Lung (tissue), 12 donors: ENCODE measurements around the gene CEMIP. TPM values are rescaled to one million over a fixed set of nuclear protein-coding genes. Genes with fewer than 3 reads are reported as not detected.
A peak's percentile ranks its signal among the peaks of the same experiment; 100 is the strongest.
"Not testable (repeated sequence)": the region's sequence is repeated elsewhere in the genome, so short reads cannot be mapped to it uniquely, and the experiment has no call there.

Experiments used
- ATAC-seq: fragments of 200-7000 bp; cut with Tn5 transposase; one replicate; pipeline ENCODE4 v1.9.1; 2020; ENCODE audit warnings: moderate number of reproducible peaks; ENCODE audit not compliant: insufficient read depth, low FRiP score
- DNase-seq, 3 donors: peaks; one replicate each; pipeline ENCODE4 v3.0.0-alpha.2; 2013 to 2017
- H3K27ac ChIP-seq, 2 donors: one replicate each; pipeline ENCODE4 v1.5.1; 2013; ENCODE audit warnings: mild to moderate bottlenecking in 2 of 2, moderate library complexity in 2 of 2, control low read depth in 1 of 2, inconsistent platforms in 1 of 2, low read depth in 1 of 2, low read length in 1 of 2
- H3K27me3 ChIP-seq, 3 donors: one replicate each; pipeline ENCODE4 v1.5.1; 2013; ENCODE audit warnings: low read length in 2 of 3; ENCODE audit not compliant: control insufficient read depth in 3 of 3, insufficient read depth in 3 of 3
- H3K36me3 ChIP-seq, 4 donors: one replicate each; pipeline ENCODE4 v1.5.1; 2013; ENCODE audit warnings: low read length in 4 of 4, mild to moderate bottlenecking in 1 of 4, moderate library complexity in 1 of 4; ENCODE audit not compliant: control insufficient read depth in 4 of 4, insufficient read depth in 4 of 4
- H3K4me1 ChIP-seq, 5 donors: one replicate each; pipeline ENCODE4 v1.5.1; 2013; ENCODE audit warnings: low read length in 5 of 5, mild to moderate bottlenecking in 2 of 5, moderate library complexity in 1 of 5; ENCODE audit not compliant: control insufficient read depth in 5 of 5, insufficient read depth in 5 of 5
- H3K4me3 ChIP-seq: one replicate; pipeline ENCODE4 v1.5.1; 2013; ENCODE audit warnings: mild to moderate bottlenecking, control low read depth, moderate library complexity
- H3K9ac ChIP-seq, 2 donors: one replicate each; pipeline ENCODE4 v1.5.1; 2013; ENCODE audit warnings: low read length in 2 of 2, control low read depth in 1 of 2; ENCODE audit not compliant: insufficient read depth in 1 of 2
- H3K9me3 ChIP-seq, 4 donors: one replicate each; pipeline ENCODE4 v1.5.1; 2013; ENCODE audit warnings: low read length in 3 of 4, mild to moderate bottlenecking in 1 of 4, moderate library complexity in 1 of 4; ENCODE audit not compliant: control insufficient read depth in 4 of 4, insufficient read depth in 3 of 4
- WGBS, 2 donors: extraction: QIAGEN DNeasy Blood & Tissue Kit; methylation state at CpG; one replicate each; pipeline ENCODE4 v1.1.7; 2013; 5-methylcytosine and 5-hydroxymethylcytosine counted together
- polyA plus RNA-seq, 2 donors: library from polyadenylated mRNA; stranded (reverse); fragments of 200-250 nt; gene quantifications; one replicate each; pipeline ENCODE4 v1.2.1, GENCODE V29; 2013
- total RNA-seq, 2 donors: library from RNA; depleted of rRNA in 1 of 2; stranded (reverse); fragments of >200 nt in 1 of 2; gene quantifications; one replicate each; pipeline ENCODE4 v1.2.1, GENCODE V29; 2014 to 2021
- TF ChIP-seq, protein P1 (sequence below): IDR thresholded peaks from 2 replicates; pipeline ENCODE4 v1.5.1; 2012; ENCODE audit warnings: mild to moderate bottlenecking; ENCODE audit errors: control extremely low read depth, extremely low read depth
- donor health status: control.
- donor health status: control.
- donor health status: Bipolar disorder and iron deficiency.
- donor health status: healthy.
- donor health status: DM: yes; HTN: yes; CAD: no.

The CEMIP gene
- total and polyA plus RNA-seq, 4 donors = 1.9 to 32.0 (median 3.9) TPM

GRCh38 chr15:80953953-80954778 lies 175.0 kb downstream of the CEMIP start:
- Histone ChIP-seq H3K9me3 (no peaks in the 10 kb centered on the region), H3K9ac (no peak overlapping the region), H3K27ac (no peak overlapping the region), H3K27me3 (no peaks in the 10 kb centered on the region), H3K36me3 (peaks cover 0 to 26% (median 13%) of the 10 kb centered on the region in 4 donors), H3K4me3 (no peak overlapping the region), H3K4me1 (peaks cover 0 to 3% (median 0%) of the 10 kb centered on the region in 5 donors)
- DNase-seq (no peak), ATAC-seq (no peak)
- WGBS, 2 donors = 96 to 98% methylated on average over 9 of the region's 9 CpGs
- TF ChIP-seq, protein P1, sequence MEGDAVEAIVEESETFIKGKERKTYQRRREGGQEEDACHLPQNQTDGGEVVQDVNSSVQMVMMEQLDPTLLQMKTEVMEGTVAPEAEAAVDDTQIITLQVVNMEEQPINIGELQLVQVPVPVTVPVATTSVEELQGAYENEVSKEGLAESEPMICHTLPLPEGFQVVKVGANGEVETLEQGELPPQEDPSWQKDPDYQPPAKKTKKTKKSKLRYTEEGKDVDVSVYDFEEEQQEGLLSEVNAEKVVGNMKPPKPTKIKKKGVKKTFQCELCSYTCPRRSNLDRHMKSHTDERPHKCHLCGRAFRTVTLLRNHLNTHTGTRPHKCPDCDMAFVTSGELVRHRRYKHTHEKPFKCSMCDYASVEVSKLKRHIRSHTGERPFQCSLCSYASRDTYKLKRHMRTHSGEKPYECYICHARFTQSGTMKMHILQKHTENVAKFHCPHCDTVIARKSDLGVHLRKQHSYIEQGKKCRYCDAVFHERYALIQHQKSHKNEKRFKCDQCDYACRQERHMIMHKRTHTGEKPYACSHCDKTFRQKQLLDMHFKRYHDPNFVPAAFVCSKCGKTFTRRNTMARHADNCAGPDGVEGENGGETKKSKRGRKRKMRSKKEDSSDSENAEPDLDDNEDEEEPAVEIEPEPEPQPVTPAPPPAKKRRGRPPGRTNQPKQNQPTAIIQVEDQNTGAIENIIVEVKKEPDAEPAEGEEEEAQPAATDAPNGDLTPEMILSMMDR = no peak

DNA sequence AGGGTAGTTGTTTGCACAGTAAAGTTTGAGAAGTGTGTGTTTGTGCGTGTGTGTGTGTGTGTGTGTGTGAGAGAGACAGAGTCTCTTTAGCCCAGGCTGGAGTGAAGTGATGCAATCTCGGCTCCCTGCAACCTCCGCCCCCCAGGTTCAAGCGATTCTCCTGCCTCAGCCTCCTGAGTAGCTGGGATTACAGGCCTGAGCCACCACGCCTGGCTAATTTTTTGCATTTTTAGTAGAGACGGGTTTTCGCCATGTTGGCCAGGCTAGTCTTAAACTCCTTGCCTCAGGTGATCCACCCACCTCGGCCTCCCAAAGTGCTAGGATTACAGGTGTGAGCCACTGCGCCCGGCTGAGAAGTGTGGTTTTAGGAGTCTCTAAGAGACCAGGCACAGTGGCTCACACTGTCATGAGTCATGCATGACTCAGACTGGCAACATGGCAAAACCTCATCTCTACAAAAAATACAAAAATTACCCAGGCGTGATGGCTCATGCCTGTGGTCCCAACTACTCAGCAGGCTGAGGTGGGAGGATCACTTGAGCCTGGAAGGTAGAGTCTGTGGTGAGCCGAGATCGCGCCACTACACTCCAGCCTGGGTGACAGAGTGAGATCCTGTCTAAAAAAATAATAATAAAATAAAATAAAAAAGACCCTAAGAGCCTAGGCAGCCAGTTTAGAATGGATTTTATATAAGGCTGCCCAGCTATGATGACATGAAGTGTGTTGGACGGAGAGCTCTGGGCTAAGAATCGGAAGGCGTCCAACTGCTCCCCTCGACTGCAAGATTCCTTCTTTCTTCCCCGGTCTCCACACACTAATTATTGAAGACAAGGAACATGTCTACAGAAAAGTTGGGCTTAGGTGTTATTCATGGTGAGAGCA lies 176.6 kb downstream of the CEMIP start:
- 84 to 87% methylated on average over 19 of the region's 19 CpGs for WGBS, 2 donors
- not testable (repeated sequence) for H3K4me3 ChIP-seq

DNA sequence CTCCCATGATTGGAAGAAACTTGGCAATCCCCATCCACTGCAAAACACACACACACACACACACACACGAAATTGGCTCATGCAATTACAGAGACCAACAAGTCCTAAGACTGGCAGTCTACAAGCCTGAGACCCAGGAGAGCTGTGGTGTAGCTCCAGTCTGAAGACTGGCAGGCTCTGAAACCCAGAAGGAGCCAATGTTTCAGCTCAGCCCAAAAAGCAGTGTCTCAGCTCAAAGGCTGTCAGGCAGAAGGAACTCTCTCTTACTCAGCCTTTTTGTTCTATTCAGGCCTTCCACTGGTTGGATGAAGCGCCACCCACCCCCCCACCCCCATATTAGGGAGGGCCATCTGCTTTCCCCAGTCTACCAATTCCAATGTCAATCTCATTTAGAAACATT lies 178.4 kb downstream of the CEMIP start:
- H3K36me3 ChIP-seq = peaks cover 0 to 11% (median 5%) of the 10 kb centered on the region in 4 donors
- ATAC-seq (no peak), DNase-seq (peak in 1 of 3 donors; percentile 18)
- H3K27ac ChIP-seq = no peak overlapping the region
- H3K27me3 ChIP-seq = no peaks in the 10 kb centered on the region
- H3K4me3 ChIP-seq = no peak overlapping the region
- no peak overlapping the region for H3K9ac ChIP-seq
- H3K9me3 ChIP-seq = no peaks in the 10 kb centered on the region
- TF ChIP-seq, protein P1 = no peak
- 84 to 90% methylated on average over 2 of the region's 2 CpGs for WGBS, 2 donors
- H3K4me1 ChIP-seq = peaks cover 0 to 3% (median 0%) of the 10 kb centered on the region in 5 donors

More for the DNA sequence above, 176.6 kb downstream of the CEMIP start:
- H3K9me3 ChIP-seq, H3K27me3 ChIP-seq, DNase-seq, H3K9ac ChIP-seq, H3K27ac ChIP-seq, H3K4me1 ChIP-seq: not testable (repeated sequence)
- ATAC-seq = peak; percentile 54
- H3K36me3 ChIP-seq = peaks cover 0 to 13% (median 10%) of the 10 kb centered on the region in 4 donors

GRCh38 chr15:80957976-80958375 lies 178.8 kb downstream of the CEMIP start:
- no peaks in the 10 kb centered on the region for H3K27me3 ChIP-seq
- 90 to 97% methylated on average over 2 of the region's 2 CpGs for WGBS, 2 donors
- DNase-seq = no peak
- H3K27ac ChIP-seq = no peak overlapping the region
- H3K9me3 ChIP-seq = no peaks in the 10 kb centered on the region
- ATAC-seq = no peak
- H3K36me3 ChIP-seq = peaks cover 0 to 11% (median 5%) of the 10 kb centered on the region in 4 donors
- TF ChIP-seq, protein P1 = no peak
- H3K4me3 ChIP-seq = no peak overlapping the region
- peaks cover 0 to 3% (median 0%) of the 10 kb centered on the region in 5 donors for H3K4me1 ChIP-seq
- H3K9ac ChIP-seq = no peak overlapping the region
